ENCODE measurements around the gene EPAS1.

DNA sequence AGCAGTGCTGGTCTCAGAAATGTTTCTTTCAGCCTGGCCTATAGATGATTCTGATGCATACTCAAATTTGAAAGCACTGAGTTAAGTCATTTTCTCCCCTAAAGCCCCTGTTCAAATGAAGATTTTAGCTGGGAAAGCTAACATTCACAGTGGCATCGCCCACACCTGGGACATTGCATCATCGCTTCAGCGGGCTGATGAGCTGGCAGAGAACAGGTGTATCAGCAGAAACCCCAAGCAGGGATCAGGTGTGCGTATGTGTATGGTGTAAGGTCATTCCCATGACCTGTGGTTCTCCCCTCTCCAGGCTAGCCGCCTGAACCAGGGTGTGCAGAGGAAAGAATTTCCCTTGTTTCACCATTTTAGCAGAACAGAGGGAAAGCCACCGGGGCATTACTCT is 56.3 kb downstream of the EPAS1 start:
- TF ChIP-seq CTCF (IDR thresholded peaks at IDR 0.05) (no peak), POLR2A (IDR thresholded peaks at IDR 0.05) (no peak)

Measured in transverse colon (tissue), 3 donors.